Activated CD8-positive, alpha-beta T cell treated with anti-CD3 and anti-CD28 coated beads for 36 hours (primary cell): ENCODE measurements around the gene KCNJ10. TPM values are rescaled to one million over a fixed set of nuclear protein-coding genes. Genes with fewer than 3 reads are reported as not detected.

Experiments
- ATAC-seq: fragments of 200-7000 bp; cut with Tn5 transposase; one replicate; pipeline ENCODE4 v1.10.0; 2021; ENCODE audit warnings: mild to moderate bottlenecking, moderate library complexity
- CTCF ChIA-PET: fragments of 350-600 bp; sonication (Branson Sonifier 250); formaldehyde crosslinking; loops from one replicate; lab custom pipeline; 2021; ENCODE audit warnings: antibody characterized with exemption; lab: Charles Lee
- POLR2A ChIA-PET: fragments of 350-600 bp; sonication (Branson Sonifier 250); formaldehyde crosslinking; loops from one replicate; lab custom pipeline; 2021; ENCODE audit warnings: antibody characterized with exemption; lab: Charles Lee
- DNase-seq: peaks from one replicate; pipeline ENCODE4 v3.0.0-alpha.2; 2020
- H3K27ac Mint-ChIP-seq: one replicate; pipeline ENCODE4 v1.8.0; 2021; ENCODE audit warnings: mild to moderate bottlenecking, mixed read lengths
- H3K27me3 Mint-ChIP-seq: one replicate; pipeline ENCODE4 v1.8.0; 2021; ENCODE audit warnings: mixed read lengths
- H3K36me3 Mint-ChIP-seq: one replicate; pipeline ENCODE4 v1.8.0; 2021; ENCODE audit warnings: low read depth, mixed read lengths
- H3K4me1 Mint-ChIP-seq: one replicate; pipeline ENCODE4 v1.8.0; 2021; ENCODE audit warnings: low read depth, mixed read lengths
- H3K4me3 Mint-ChIP-seq: one replicate; pipeline ENCODE4 v1.8.0; 2021; ENCODE audit warnings: mild to moderate bottlenecking, moderate library complexity, mixed read lengths
- H3K9me3 Mint-ChIP-seq: one replicate; pipeline ENCODE4 v1.8.0; 2021; ENCODE audit warnings: mixed read lengths
- CTCF ChIP-seq: fragments of 200-600 bp; IDR thresholded peaks from one replicate; pipeline ENCODE4 v1.8.0; 2022; ENCODE audit warnings: antibody characterized with exemption, mild to moderate bottlenecking
- intact Hi-C: fragments of 100-400 bp; cut with micrococcal nuclease; formaldehyde crosslinking; loops from one replicate; pipeline ENCODE4 v1.10.0; 2022
- total RNA-seq, 2 experiments: library from RNA; stranded (reverse); gene quantifications; one replicate each; pipeline ENCODE4 v1.2.3, GENCODE V29; 2021

Gene KCNJ10
- total RNA-seq, 2 experiments from 2014 or later = 0.14 to 0.29 TPM

- Mint-ChIP-seq H3K9me3 (no peaks in the 10 kb centered on the region), H3K27ac (no peak overlapping the region), H3K4me1 (peaks cover 2% of the 10 kb centered on the region), H3K27me3 (peaks cover 11% of the 10 kb centered on the region), H3K36me3 (no peaks in the 10 kb centered on the region), H3K4me3 (no peak overlapping the region)
- DNase-seq = no peak
- ATAC-seq = no peak
- TF ChIP-seq CTCF = no peak
- ChIA-PET POLR2A (interaction anchor here (0.7 kb wide), 1 partner anchor 110 kb away, joined by 3 read pairs; no protein-coding TSS in a partner anchor), CTCF (interaction anchor here (1.9 kb wide), 1 partner anchor 57 kb away, joined by 11 read pairs; no protein-coding TSS in a partner anchor)
- intact Hi-C loops = no loop called here
Observed at GRCh38 chr1:159949981-159950381, 120.0 kb downstream of the KCNJ10 start.

GRCh38 chr1:159949123-159949522, 120.8 kb downstream of the KCNJ10 start:
- ChIA-PET CTCF (interaction anchor here (1.9 kb wide), 1 partner anchor 58 kb away, joined by 11 read pairs; no protein-coding TSS in a partner anchor), POLR2A (no interaction called here)
- no peak for ATAC-seq
- no peak overlapping the region for H3K4me3 Mint-ChIP-seq
- H3K36me3 Mint-ChIP-seq = no peaks in the 10 kb centered on the region
- no peaks in the 10 kb centered on the region for H3K9me3 Mint-ChIP-seq
- no peak overlapping the region for H3K27ac Mint-ChIP-seq
- intact Hi-C loops = no loop called here
- peaks cover 2% of the 10 kb centered on the region for H3K4me1 Mint-ChIP-seq
- peaks cover 16% of the 10 kb centered on the region for H3K27me3 Mint-ChIP-seq
- DNase-seq = no peak
- TF ChIP-seq CTCF = no peak

Other genes with a start within 250 kb of the KCNJ10 start
- gene SLAMF8, start 243.3 kb downstream of the KCNJ10 start, total RNA-seq = under 1 TPM; 0.54 TPM
- gene VSIG8, start 207.5 kb downstream of the KCNJ10 start, total RNA-seq = not detected
- gene CFAP45, start 170.0 kb downstream of the KCNJ10 start, total RNA-seq = 1 to 10 TPM; 1.3 to 1.4 TPM
- 100 to 1,000 TPM; 475 to 482 TPM for gene TAGLN2, start 144.7 kb downstream of the KCNJ10 start, total RNA-seq
- under 1 TPM in 1 of 2 experiments, not detected in 1; 0.07 TPM for gene IGSF9, start 124.5 kb downstream of the KCNJ10 start, total RNA-seq
- gene SLAMF9, start 115.9 kb downstream of the KCNJ10 start, total RNA-seq = not detected
- 1 to 10 TPM; 3.9 to 4.0 TPM for gene PIGM, start 38.2 kb downstream of the KCNJ10 start, total RNA-seq
- gene KCNJ9, start 11.4 kb upstream of the KCNJ10 start, total RNA-seq = not detected
- 10 to 100 TPM; 48.0 to 49.5 TPM for gene IGSF8, start 28.5 kb upstream of the KCNJ10 start, total RNA-seq
- gene ATP1A2, start 45.6 kb upstream of the KCNJ10 start, total RNA-seq = not detected
- gene ATP1A4, start 81.4 kb upstream of the KCNJ10 start, total RNA-seq = not detected
- gene CASQ1, start 120.4 kb upstream of the KCNJ10 start, total RNA-seq = not detected
- gene PEA15, start 135.2 kb upstream of the KCNJ10 start, total RNA-seq = 10 to 100 TPM; 31.8 to 34.1 TPM
- gene DCAF8, start 192.4 kb upstream of the KCNJ10 start, total RNA-seq = 100 to 1,000 TPM; 116 TPM
- gene PEX19, start 215.0 kb upstream of the KCNJ10 start, total RNA-seq = 10 to 100 TPM; 52.9 to 56.9 TPM